ENCODE measurements around the gene HSPA2. TPM values are rescaled to one million over a fixed set of nuclear protein-coding genes. Genes with fewer than 3 reads are reported as not detected.

The HSPA2 gene
- polyA plus RNA-seq (ENCODE audit: insufficient read length in 12 of 12) = 1 to 10 TPM in 11 of 12 donors, not detected in 1; 3.0 to 8.8 (median 6.0) TPM
- long read RNA-seq, donor 1, transcript HSPA2-201 (1 exons, 2,767 nt) = major isoform, 84 of 84 reads
- long read RNA-seq, donor 1, partial matches to known transcripts = 0 of 84 reads
- long read RNA-seq, donor 1, other reads (novel, unspliced or antisense) = 0 of 84 reads
- long read RNA-seq, donor 2, partial matches to known transcripts = 0 of 3 reads
- long read RNA-seq, donor 2, other reads (novel, unspliced or antisense) = 0 of 3 reads
- long read RNA-seq, donor 3, partial matches to known transcripts = 0 of 4 reads
- long read RNA-seq, donor 3, other reads (novel, unspliced or antisense) = 0 of 4 reads
- long read RNA-seq, donor 4, partial matches to known transcripts = 0 of 2 reads
- long read RNA-seq, donor 4, other reads (novel, unspliced or antisense) = 0 of 2 reads
- long read RNA-seq, donor 5, transcript HSPA2-201 (1 exons, 2,767 nt) = major isoform, 8 of 8 reads
- long read RNA-seq, donor 5, partial matches to known transcripts = 0 of 8 reads
- long read RNA-seq, donor 5, other reads (novel, unspliced or antisense) = 0 of 8 reads
- long read RNA-seq, donor 6, transcript HSPA2-201 (1 exons, 2,767 nt) = major isoform, 5 of 5 reads
- long read RNA-seq, donor 6, partial matches to known transcripts = 0 of 5 reads
- long read RNA-seq, donor 6, other reads (novel, unspliced or antisense) = 0 of 5 reads
- long read RNA-seq, donor 7, transcript HSPA2-201 (1 exons, 2,767 nt) = major isoform, 6 of 6 reads
- long read RNA-seq, donor 7, partial matches to known transcripts = 0 of 6 reads
- long read RNA-seq, donor 7, other reads (novel, unspliced or antisense) = 0 of 6 reads
- long read RNA-seq, donor 8, transcript HSPA2-201 (1 exons, 2,767 nt) = major isoform, 17 of 17 reads
- long read RNA-seq, donor 8, partial matches to known transcripts = 0 of 17 reads
- long read RNA-seq, donor 8, other reads (novel, unspliced or antisense) = 0 of 17 reads
- long read RNA-seq, donor 9, transcript HSPA2-201 (1 exons, 2,767 nt) = major isoform, 6 of 6 reads
- long read RNA-seq, donor 9, partial matches to known transcripts = 0 of 6 reads
- long read RNA-seq, donor 9, other reads (novel, unspliced or antisense) = 0 of 6 reads
- long read RNA-seq, donor 10, partial matches to known transcripts = 0 of 4 reads
- long read RNA-seq, donor 10, other reads (novel, unspliced or antisense) = 0 of 4 reads
- long read RNA-seq, donor 11, transcript HSPA2-201 (1 exons, 2,767 nt) = major isoform, 16 of 16 reads
- long read RNA-seq, donor 11, partial matches to known transcripts = 0 of 16 reads
- long read RNA-seq, donor 11, other reads (novel, unspliced or antisense) = 0 of 16 reads

GRCh38 chr14:64540208-64541202 is at the start of gene HSPA2:
HSPA2 (plus strand) TSS chr14:64540741; CDS start chr14:64540850, 109 bp downstream.
- peak; percentile 96 for DNase-seq

- DNase-seq = no peak
Measured at GRCh38 chr14:64491637-64492036, 48.9 kb upstream of the HSPA2 start.

DNA sequence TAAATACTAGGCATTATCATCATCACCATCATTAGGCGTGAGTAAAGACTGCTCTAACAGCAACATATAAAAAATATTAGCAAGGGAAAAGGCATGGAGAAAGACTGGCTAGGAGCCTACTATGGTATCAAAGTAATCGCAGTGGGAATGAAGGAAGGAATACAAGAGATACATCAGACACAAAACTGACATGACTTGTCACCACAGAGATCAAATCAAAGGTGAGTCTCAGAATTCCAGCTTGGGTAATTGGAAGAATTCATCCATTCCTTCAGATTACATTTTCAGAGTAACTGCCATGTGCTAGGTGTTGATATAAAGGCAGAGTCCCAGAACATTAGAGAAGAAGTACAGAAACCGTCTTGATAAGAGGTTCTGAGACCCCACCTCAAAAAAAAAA is 47.1 kb upstream of the HSPA2 start:
- DNase-seq = no peak

GRCh38 chr14:64495252-64495651 is 45.3 kb upstream of the HSPA2 start:
- no peak for DNase-seq

- no peak for DNase-seq
Measured at GRCh38 chr14:64496764-64497163, 43.8 kb upstream of the HSPA2 start.

DNA sequence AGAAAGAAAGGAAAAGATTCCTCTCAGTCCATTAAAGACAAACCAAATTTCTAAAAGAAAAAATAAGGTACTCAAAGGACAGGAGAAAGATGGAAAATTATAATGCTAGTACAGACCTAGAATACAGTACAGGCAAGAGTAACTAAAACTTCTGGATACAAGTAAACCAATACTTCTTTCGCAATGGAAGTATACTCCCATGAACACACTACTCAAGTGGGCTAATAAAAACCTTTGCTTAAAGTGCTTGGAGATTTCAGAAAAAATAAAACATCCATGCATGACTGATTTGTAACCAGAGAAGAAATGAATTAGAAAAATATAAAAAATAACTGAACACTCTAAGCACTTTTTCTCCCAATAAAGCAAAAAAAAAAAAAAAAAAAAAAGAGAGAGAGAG is 40.5 kb upstream of the HSPA2 start:
- no peak for DNase-seq

- no peak for DNase-seq
Measured at GRCh38 chr14:64501411-64502171, 39.0 kb upstream of the HSPA2 start.

- no peak for DNase-seq
Measured at GRCh38 chr14:64502456-64502855, 38.1 kb upstream of the HSPA2 start.

- no peak for DNase-seq
Measured at GRCh38 chr14:64502887-64503433, 37.6 kb upstream of the HSPA2 start.

- peak; percentile 92 for DNase-seq
Measured at GRCh38 chr14:64503434-64504309, 36.9 kb upstream of the HSPA2 start, which contains the start of gene ZBTB25. ZBTB25 (minus strand) TSS chr14:64503838; CDS start chr14:64490533, 13,305 bp downstream.

DNA sequence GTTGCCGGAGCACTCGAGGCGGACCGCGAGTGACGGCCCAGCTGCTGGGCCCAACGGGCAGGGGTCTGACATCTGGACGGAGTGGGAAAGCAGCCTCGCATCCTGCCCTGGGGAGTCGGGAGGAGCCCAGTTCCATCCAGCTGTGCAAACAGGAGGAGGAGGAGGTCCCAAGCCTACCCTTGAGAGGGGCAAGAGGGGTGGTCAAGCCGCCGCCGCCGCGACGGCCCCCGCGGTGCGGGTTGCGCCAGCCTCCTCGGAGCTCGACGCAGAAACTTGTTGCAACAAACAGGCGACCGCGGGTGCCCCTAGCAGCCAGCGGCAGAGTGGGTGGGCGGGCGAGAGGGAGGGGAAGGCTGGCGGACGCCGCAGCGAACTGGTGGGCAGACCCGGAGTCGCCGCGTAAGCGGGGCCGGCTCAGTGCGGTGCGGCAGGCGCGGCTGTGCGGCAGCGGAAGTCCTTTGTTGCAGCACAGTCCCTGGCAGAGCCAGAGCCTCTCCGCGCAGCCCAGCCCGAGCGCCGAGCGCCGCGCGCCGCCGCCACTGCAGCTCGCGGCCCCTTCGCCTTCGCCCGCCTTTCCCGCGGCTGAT is 36.1 kb upstream of the HSPA2 start, which contains the start of gene ZBTB1:
TSS of gene ZBTB1 (plus strand) at position 461 of the 587 bp plus-strand sequence. CDS start 16,735 bp downstream, outside the sequence.
- peak; percentile 84 for DNase-seq

GRCh38 chr14:64504897-64505794 is 35.4 kb upstream of the HSPA2 start:
- peak; percentile 92 for DNase-seq

DNA sequence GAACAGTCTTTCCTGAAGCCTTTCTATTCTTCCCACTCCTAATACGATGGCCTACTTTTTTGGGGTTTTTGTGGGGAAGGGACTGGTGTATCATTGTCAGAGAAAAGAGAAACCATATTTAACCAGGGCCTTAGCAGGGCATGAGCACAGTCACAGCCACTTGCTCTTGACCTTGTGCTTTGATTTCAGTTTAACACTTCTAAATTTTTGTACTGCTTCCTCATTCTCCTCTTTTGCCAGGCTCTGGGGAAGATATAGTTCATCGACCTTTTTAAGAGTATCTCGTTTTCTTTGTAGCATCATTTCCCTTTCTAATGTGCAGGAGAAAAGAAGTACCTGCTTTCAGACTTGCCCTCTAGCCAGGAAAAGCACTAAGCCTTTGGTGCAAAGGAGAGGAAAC is 33.8 kb upstream of the HSPA2 start:
- DNase-seq = no peak

DNA sequence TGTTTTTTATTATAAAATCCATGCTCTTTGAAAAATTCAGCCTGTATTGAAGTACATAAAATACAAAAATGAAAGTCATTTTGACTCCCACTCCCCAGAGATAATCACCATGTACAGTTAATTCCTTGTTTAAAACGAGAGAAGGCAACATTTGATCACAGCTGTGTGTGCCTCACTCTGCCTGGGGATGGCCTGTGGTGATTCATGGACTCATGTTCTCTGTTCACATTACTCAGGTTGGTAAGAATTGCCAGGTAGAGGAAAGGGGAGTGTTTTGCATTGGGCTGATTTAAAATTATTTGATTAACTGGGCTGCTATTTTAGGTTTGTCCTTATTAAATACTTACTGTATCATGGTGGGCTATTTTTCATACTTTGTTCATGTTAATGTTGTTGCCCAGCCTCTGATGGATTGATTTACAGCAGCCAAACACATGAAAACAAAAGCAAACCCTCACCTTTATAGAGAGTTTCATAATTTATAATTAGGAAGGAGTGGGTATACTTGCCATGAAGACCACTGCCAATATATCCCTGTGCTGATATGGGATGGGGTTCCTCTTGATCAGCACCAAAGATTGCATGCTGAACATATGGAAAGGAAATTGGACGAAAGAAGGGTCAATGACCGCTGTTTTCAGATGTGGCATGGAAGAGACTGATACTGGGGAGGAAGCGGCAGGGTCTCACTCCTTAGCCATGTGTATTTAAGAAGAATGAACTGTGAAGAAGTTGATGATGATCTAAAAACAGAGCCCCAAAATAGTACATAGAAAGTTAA is 33.0 kb upstream of the HSPA2 start:
- DNase-seq = no peak

DNA sequence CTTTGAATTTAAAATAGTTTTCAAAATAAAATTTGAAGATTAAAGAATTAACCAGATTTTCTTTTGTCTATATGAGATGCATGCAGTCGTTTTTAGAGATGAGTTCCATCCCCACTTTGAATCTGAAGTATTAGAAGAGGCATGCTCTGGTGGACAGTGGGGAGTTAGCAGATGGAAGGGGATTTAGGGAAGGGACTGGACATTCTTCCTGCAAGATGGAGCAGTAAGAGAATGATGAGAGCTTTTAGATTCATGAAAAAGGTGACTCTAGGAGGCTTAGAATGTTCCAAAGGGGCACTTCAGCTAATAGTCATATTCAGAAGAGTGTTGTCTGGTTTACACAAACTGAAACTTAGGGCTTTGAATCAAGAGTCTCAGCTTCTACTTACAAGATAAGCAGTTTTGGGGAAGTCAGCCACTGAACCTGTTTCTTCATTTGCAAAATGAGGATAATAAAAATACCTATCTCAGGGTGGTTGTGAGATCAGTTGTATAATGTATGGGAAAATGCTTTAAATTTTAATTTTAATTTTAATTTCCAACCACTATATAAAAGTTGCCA is 32.2 kb upstream of the HSPA2 start:
- DNase-seq = no peak

Data from muscle of arm (tissue), 14 donors.